HG02884 (cell line): ENCODE measurements around the gene PLEKHN1.
A peak's percentile ranks its signal among the peaks of the same experiment; 100 is the strongest.
"Not testable (repeated sequence)": the region's sequence is repeated elsewhere in the genome, so short reads cannot be mapped to it uniquely, and the experiment has no call there.

Experiments used
- ATAC-seq: cut with Tn5 transposase; IDR thresholded peaks from one replicate; pipeline ENCODE4 v1.9.1; 2021; ENCODE audit warnings: mild to moderate bottlenecking, moderate library complexity; ENCODE audit not compliant: unreplicated experiment

PLEKHN1 gene

DNA sequence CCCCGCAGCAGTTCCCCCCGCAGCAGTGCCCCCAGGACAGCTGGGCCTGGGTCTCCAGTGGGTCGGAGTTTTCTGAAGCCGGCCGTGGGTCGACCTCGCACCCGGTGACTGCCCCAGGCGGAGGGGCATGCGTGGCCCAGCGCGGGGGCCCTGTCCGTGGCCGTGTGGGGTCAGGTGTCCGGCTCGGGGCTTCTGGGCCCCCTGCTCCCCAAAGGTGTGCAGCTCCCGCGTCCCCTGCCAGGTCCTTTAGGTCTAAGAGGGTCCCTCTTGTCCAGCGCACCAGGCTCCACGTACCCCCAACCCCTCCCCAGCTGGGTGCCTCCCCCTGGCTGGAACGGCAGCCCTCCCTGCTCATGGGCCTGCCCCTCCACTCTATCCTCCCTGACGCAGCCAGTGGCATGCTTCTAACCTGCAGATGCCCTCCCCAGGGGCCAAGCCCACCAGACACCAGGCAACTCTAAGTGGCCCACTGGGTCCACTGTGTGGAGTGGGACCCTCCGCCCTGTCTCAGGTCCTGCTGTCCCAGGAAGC, 39.6 kb downstream of the PLEKHN1 start:
- no peak for ATAC-seq

DNA sequence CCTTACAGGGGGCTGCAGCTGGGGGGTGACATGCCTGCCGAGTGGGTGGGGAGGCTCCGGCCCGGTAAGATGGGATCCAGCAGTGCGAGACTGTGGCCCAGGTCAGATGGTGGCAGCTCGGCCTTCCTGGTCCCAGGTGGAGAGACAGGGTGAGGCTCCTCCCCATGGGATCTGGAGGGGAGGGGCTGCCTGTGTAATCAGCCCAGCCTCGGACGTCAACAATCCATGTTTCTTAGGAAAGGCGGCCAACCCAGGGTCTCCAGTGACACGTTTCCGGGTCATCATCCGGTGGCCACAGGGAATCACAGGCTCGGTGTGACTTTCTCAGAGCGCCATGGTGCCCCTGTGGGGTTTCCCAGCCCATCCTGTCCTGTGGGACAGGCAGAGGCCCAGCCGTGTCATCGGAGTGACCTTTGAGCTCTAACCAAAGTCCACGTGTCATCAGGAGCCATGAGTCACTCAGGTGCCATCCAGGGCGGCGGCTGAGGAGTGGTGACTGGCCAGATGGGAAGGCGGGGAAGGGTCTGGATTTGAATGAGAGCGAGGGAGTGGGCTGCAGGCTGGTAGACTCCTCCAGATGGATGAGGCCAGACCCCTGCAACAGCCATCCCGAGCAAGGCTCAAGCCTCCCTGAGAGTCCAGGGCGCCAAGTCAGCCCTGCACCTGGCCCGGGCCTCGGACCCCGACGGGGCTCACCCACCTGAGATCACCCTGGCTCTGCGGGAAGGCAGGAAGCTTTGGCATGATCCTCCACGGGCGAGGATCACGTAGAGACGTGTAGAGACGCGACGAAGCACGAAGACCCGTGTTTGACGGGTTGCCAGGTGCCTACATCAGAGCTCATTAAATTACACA, 40.2 kb downstream of the PLEKHN1 start:
- ATAC-seq = no peak

DNA sequence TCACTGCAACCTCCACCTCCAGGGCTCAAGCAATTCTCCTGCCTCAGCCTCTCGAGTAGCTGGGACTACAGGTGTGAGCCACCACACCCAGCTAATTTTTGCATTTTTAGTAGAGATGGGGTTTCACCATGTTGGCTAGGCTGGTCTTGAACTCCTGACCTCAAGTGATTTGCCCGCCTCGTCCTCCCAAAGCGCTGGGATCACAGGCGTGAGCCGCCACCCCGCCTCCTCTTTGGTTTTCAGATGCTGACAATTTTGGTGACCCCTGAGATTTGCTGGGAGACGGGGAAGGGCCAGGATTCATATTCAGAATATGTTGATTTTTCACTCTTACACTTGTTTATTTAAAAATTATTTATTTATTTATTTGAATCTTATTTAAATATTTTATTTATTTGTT, 43.8 kb downstream of the PLEKHN1 start:
- not testable (repeated sequence) for ATAC-seq

DNA sequence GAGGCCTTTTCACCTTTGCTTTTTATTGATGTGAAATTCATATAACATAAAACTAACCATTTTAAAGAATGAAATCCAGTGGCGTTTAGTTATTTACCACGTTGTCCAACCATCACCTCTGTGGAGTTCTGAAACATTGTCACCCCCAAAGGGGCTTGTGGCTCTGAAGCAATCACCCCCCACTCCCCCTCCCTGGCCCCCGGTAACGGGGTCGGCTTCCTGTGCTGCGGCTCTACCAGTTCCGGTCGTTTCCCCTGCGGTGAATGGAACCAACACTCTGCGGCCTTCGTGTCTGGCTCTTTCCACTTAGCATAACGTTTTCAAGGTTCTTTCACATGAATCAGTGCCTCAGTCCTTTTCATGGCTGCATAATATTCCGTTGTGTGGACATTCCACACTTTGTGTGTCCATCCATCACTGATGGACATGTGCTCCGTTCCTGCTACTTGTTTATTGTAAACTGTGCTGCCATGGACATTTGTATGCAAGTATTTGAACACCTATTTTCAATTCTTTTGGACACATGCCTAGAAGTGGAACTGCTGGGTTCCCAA, 45.2 kb downstream of the PLEKHN1 start:
- no peak for ATAC-seq

DNA sequence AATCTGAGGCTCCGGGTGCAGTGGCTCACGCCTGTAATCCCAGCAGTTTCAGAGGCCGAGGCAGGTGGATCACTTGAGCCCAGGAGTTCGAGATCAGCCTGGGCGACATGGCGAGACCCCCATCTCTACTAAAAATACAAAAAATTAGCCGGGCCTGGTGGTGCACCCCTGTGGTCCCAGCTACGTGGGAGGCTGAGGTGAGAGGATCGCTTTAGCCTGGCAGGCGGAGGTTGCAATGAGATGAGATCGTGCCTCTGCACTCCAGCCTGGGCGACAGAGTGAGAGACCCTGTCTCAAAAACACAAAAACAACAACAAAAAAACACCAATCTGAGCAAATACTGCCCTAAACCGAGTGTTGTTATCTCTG, 46.4 kb downstream of the PLEKHN1 start:
- ATAC-seq = peak; percentile 16

DNA sequence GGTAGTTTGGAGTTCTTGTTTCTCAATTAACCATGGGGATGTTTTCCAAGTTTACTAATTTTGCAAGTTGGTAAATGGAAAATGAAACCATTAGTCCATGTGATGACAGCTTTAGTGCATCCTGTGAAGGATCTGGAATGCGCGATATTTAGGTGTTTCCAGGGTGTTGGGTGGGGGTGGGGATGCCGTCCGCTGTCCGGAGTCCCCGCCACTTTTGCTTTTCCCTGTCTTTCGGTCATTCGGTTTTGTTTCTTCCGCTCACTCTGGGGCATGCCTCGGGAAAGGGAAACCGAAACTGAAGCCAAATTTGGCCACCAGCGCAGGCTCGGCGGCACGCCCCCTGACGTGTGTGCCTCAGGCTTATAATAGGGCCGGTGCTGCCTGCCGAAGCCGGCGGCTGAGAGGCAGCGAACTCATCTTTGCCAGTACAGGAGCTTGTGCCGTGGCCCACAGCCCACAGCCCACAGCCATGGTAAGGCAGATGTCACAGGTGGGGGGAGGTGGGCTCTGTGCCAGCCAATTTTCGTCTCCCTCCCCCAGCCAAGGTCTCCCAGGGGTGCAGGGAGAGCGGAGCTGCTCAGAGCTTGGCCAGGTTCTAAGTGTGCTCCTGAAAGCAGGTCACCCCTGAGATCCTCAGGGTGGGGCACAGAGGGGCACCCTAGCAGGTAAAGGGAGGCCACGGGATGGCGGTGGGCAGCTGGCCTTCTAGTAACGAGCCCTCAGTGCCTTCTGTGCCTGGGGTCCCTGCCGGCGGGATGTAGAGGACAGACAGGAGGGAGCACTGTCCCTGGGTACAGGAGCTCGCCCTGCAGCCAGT, 47.0 kb downstream of the PLEKHN1 start, which contains the start of gene ISG15:
Gene ISG15 (plus strand): TSS at position 393 of the 817 bp plus-strand sequence. CDS start 77 bp downstream, at position 470.
- ATAC-seq = peak; percentile 70

DNA sequence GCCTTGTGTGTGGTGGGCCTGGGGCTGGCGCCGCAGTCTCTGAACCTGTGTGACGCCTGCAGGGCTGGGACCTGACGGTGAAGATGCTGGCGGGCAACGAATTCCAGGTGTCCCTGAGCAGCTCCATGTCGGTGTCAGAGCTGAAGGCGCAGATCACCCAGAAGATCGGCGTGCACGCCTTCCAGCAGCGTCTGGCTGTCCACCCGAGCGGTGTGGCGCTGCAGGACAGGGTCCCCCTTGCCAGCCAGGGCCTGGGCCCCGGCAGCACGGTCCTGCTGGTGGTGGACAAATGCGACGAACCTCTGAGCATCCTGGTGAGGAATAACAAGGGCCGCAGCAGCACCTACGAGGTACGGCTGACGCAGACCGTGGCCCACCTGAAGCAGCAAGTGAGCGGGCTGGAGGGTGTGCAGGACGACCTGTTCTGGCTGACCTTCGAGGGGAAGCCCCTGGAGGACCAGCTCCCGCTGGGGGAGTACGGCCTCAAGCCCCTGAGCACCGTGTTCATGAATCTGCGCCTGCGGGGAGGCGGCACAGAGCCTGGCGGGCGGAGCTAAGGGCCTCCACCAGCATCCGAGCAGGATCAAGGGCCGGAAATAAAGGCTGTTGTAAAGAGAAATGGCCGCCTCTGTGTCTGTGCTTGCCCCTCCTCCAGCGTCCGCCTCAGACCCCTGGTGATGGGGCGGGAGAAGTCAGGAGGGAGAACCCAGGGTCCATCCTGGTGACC, 47.8 kb downstream of the PLEKHN1 start:
- no peak for ATAC-seq

DNA sequence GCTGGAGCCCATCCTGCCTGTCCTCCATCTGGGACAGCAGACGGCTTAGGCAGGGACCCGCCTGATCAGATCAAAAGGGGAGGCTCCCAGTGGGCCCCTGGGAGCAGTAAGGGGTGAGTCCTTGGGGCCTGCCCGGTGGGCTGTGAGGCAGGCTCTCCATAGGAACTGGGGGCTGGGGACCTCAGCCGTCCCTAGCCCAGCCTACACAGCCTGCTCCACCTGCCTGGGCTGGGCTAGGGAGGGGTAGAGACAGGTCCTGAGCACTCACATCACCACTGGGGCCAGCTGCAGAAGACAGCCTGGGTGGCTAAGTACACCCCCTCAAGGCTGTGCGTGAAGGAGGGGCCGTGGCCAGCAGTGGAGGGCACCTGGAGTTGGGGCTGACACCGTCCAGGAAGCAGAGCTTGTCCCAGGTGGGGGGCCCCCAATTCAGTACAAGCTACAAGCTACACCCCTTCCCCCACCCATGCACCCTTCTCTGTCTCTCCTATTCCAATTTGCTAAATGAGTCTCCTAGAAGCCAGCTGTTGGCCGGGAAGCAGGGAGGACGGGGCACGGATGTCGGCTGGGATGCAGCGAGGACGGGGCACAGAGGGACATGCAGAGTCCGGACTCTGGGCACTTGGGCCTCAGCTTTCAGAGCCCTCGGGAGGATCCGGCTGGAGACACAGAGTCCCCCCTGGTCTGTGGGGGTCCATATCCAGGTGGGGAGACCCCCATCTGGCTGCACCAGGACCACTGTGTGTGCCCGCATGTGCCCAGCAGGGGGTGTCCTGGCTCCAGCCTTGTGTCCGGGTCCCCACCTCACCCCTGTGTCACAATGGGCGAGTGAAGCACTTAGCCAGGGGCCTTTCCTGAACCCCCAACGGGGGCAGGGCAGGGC, 48.8 kb downstream of the PLEKHN1 start:
- no peak for ATAC-seq

DNA sequence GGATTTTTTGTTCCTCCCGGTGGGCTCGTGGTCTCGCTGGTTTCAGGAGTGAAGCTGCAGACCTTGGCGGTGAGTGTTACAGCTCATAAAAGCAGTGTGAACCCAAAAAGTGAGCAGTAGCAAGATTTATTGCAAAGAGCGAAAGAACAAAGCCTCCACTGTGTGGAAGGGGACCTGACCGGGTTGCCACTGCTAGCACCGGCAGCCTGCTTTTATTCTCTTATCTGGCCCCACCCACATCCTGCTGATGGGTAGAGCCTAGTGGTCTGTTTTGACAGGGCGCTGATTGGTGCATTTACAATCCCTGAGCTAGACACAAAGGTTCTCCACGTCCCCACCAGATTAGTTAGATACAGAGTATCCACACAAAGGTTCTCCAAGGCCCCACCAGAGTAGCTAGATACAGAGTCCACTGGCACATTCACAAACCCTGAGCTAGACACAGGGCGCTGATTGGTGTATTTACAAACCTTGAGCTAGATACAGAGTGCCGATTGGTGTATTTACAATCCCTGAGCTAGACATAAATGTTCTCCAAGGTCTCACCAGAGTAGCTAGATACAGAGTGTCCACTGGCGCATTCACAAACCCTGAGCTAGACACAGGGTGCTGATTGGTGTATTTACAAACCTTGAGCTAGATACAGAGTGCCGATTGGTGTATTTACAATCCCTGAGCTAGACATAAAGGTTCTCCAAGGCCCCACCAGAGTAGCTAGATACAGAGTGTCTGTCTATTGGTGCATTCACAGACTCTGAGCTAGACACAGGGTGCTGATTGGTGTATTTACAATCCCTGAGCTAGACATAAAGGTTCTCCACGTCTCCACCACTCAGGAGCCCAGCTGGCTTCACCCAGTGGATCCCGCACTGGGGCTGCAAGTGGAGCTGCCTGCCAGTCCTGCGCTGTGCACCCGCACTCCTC, 51.4 kb downstream of the PLEKHN1 start:
- not testable (repeated sequence) for ATAC-seq

DNA sequence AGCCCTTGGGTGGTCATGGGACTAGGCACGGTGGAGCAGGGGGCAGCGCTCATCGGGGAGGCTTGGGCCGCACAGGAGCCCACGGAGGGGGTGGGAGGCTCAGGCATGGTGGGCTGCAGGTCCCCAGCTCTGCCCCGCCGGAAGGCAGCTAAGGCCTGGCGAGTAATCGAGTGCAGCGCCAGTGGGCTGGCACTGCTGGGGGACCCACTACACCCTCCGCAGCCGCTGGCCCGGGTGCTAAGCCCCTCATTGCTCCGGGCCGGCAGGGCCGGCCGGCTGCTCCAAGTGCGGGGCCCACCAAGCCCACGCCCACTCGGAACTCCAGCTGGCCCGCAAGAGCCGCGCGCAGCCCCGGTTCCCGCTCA, 52.0 kb downstream of the PLEKHN1 start:
- ATAC-seq = not testable (repeated sequence)

DNA sequence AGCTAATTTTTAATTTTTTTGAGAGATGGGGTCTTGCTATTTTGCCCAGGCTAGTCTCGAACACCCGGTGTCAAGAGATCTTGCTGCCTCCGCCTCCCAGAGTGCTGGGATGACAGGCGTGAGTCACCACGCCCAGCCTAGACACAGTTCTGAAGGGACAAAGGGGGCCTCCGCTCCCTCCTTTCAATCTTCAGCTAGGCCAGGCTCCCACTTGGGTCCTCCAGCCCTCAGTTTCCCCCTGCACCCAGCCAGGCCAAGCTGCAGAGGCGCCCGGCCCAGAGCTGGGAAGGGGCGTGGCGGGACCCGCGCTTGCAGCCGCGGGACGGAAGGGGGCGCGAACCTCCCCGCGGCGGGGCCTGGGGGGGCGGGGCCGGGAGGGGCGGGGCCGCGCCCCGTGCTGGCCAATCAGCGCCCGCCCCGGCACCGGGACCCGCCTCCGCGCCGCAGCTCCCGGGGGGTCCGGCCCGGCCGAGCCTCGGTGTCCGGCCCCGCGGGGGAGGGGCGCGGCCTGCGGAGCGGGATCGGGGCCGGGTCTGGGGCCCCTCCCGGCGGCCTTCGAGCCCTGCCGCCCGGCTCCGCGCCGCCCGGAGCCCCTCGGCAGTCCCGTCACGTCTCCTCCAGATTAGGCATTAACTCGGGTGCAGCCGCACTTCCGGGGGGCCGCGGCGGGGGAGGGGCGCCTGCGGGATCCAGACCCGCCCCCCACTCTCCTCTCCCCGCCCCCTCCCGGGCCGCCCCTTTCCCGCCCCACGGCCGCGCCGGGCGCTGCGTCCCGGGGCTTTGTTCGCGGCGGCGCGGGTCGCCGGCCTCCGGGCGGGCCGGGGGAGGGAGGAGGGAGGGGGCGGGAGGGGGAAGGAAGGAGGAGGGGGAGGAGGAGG, 53.1 kb downstream of the PLEKHN1 start:
- ATAC-seq = peak; percentile 72

DNA sequence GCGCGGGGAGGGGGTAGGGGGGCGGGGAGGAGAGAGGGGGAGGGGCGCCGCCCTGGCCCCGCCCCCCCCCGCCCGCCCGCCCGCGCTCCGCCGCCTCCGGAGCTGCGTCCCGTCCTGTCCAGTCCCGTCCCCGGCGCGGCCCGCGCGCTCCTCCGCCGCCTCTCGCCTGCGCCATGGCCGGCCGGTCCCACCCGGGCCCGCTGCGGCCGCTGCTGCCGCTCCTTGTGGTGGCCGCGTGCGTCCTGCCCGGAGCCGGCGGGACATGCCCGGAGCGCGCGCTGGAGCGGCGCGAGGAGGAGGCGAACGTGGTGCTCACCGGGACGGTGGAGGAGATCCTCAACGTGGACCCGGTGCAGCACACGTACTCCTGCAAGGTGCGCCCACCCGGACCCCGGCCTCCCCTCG, 53.7 kb downstream of the PLEKHN1 start, which contains the start of gene AGRN:
Gene AGRN (plus strand): TSS at position 121 of the 405 bp plus-strand sequence. CDS start 53 bp downstream, at position 174.
- ATAC-seq = peak; percentile 28

DNA sequence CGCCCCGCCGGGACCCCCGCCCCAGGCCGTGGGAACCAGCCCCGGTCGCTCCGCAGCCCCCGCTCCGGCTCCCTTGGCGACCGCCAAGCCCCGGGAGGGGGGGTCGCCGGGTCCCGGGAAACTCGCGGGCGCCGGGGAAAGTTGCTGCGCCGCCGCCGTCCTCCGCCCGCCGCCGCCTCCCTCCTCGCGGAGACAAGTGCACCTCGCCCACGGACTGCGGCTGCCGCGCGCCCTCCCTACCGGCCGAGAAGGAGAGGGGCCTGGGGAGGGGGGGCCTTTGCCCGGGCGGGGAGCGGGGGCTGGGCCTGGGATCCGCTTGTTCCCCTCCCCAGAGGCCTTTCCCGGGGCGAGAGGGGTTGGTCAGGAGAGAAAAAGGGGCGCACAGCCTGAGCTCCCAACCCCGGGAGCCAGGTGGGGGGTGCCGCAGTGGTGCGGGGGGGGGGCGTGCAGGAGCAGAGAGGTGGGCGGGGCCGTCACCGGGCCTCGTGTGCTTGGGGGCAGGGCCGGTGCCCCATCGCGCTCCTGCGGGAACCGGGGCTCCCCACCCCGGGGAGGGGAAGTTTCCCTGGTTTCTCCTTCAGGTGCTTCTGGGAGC, 54.2 kb downstream of the PLEKHN1 start:
- no peak for ATAC-seq

DNA sequence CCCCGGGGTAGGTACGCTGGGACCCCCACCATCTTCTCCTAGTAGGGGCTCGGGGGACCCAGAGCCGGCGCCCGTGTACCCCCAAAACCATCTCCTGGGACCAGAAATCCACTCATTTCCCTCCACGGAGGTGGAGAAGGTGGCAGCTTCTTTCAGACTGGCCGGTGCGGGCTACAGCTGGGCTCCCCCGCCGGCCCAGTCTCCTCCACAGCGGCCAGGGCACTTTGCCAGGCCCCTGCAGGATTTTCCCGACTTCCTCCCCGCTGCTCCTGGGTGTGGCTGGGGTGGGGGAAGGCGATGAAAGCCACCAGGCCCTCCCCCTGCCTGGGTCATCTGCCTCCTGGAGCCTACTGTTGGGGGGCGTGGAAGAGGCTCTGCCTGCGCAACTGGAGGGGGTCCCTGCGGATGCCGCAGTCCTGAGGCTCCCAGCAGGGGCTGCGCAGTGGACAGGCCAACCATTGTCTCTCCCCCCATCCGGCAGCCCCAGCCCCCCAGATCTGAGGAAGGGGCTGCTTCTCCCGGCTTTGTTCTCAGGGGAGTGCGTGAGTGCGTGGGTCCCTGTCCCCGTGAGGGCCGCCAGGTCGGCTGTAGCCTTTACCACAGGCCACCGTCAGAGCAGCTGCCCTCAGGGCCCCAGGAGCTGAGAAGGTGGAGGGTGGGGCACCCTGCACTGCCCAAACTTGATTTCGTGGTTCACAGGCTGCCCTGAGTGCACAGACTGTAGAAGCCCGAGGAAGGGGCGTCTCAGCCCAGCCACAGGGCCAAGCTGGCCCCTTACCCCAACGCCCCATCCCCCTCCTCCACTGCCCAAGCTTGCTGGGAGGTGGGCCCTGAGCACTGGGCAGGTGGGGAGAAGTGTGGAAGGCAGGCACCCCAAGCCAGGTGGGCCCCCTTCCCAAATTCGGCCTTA, 55.0 kb downstream of the PLEKHN1 start:
- ATAC-seq = no peak

DNA sequence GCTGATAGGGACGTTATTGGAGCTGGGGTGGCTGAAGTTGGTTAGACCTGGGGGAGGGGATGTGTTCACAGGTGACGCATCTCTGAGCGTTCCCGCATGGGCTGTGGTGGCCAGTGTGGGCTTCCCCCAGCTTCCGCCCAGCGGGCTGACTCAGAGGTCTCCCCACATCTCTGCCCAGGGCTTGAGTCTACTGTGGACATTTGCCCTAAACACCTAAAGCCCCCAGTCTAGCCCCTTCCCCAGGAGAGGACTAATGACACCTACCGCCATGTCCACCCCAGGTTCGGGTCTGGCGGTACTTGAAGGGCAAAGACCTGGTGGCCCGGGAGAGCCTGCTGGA, 55.6 kb downstream of the PLEKHN1 start:
- ATAC-seq = no peak

DNA sequence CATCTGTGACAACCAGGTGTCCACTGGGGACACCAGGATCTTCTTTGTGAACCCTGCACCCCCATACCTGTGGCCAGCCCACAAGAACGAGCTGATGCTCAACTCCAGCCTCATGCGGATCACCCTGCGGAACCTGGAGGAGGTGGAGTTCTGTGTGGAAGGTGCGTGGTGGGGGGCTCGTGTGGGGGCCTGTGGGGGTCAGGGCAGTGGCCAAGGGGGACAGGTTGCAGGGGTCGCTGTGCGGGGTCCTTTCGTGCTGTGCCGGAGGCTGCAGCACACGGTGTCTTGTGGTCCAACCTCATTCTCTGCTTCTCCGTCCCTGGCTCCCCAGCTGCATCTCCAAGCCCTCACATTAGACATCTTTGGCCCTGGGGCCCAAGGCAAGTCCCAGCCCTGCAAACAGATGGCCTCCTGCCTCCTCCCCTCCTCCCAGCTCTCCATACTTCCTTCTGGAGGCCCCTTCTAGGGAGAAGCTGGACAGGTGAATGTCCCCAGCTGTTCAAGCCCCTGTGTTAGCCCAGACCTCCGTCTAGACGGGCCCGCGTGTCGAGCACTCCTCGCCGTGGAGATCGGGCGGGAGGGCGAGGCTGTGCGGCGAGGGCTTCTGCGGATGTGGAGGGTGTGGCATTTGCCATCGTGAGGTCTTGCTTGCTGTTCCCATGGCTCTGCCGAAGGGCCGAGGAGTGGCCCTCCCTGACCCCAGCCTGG, 56.2 kb downstream of the PLEKHN1 start:
- no peak for ATAC-seq
